MCF 10A (cell line): ENCODE measurements around the gene MYL10. TPM values are rescaled to one million over a fixed set of nuclear protein-coding genes. Genes with fewer than 3 reads are reported as not detected.

Experiments
- BruUV-seq: library from RNA; stranded (reverse); fragments of 400-500 nt; replicated peaks from 2 replicates; lab custom pipeline; 2021; lab: Mats Ljungman, UMichigan
- CTCF ChIA-PET: fragments of 300-600 bp; sonication (Branson Sonifier 250); formaldehyde crosslinking; extraction: SDS; loops from one replicate; lab custom pipeline; 2021; ENCODE audit warnings: antibody characterized with exemption, inconsistent platforms; lab: Yijun Ruan, JAX
- POLR2A ChIA-PET: fragments of 300-600, 350-650 bp; sonication (Branson Sonifier 250); formaldehyde crosslinking; extraction: SDS; loops from one replicate; lab custom pipeline; 2020; ENCODE audit warnings: antibody characterized with exemption, inconsistent platforms; lab: Yijun Ruan, JAX
- DNase-seq: peaks from one replicate; pipeline ENCODE4 v3.0.0-alpha.2; 2018; ENCODE audit not compliant: unreplicated experiment
- H3K27ac Mint-ChIP-seq: one replicate; pipeline ENCODE4 v1.8.0; 2022; ENCODE audit warnings: mild to moderate bottlenecking, low read depth, mixed read lengths; ENCODE audit not compliant: unreplicated experiment
- H3K27me3 Mint-ChIP-seq: one replicate; pipeline ENCODE4 v1.8.0; 2022; ENCODE audit warnings: mixed read lengths; ENCODE audit not compliant: insufficient read depth, unreplicated experiment
- H3K36me3 Mint-ChIP-seq: one replicate; pipeline ENCODE4 v1.8.0; 2022; ENCODE audit warnings: mild to moderate bottlenecking, moderate library complexity, mixed read lengths; ENCODE audit not compliant: insufficient read depth, unreplicated experiment
- H3K4me1 Mint-ChIP-seq: one replicate; pipeline ENCODE4 v1.8.0; 2022; ENCODE audit warnings: mixed read lengths; ENCODE audit not compliant: insufficient read depth, unreplicated experiment
- H3K4me3 Mint-ChIP-seq: one replicate; pipeline ENCODE4 v1.8.0; 2022; ENCODE audit warnings: mild to moderate bottlenecking, moderate library complexity, mixed read lengths; ENCODE audit not compliant: unreplicated experiment
- H3K9me3 Mint-ChIP-seq: one replicate; pipeline ENCODE4 v1.8.0; 2022; ENCODE audit warnings: mixed read lengths; ENCODE audit not compliant: unreplicated experiment
- CTCF ChIP-seq: fragments of 200-600 bp; IDR thresholded peaks from one replicate; pipeline ENCODE4 v1.8.0; 2022; ENCODE audit warnings: antibody characterized with exemption, mild to moderate bottlenecking; ENCODE audit not compliant: unreplicated experiment
- intact Hi-C: fragments of 100-400 bp; cut with micrococcal nuclease; formaldehyde crosslinking; loops from 2 replicates; pipeline ENCODE4 v1.14.1; 2022
- total RNA-seq: library from RNA; stranded (reverse); gene quantifications from 2 replicates; pipeline ENCODE4 v1.2.3, GENCODE V29; 2022

Gene MYL10
- total RNA-seq, 1 experiment from 2014 or later, result not detected

GRCh38 chr7:101575168-101575567 lies 53.9 kb downstream of the MYL10 start:
- no TSS peak for BruUV-seq
- Mint-ChIP-seq H3K9me3 (peaks cover 9% of the 10 kb centered on the region), H3K27me3 (peaks cover 48% of the 10 kb centered on the region), H3K36me3 (no peaks in the 10 kb centered on the region), H3K27ac (no peak overlapping the region), H3K4me3 (no peak overlapping the region), H3K4me1 (no peaks in the 10 kb centered on the region)
- DNase-seq, result no peak
- intact Hi-C loops, result no loop called here
- POLR2A ChIA-PET, result interaction anchor here (0.6 kb wide), 1 partner anchor 237 kb away, joined by 3 read pairs; no protein-coding TSS in a partner anchor
- TF ChIP-seq CTCF, result no peak
- CTCF ChIA-PET, result interaction anchor here (0.6 to 1.8 kb wide), 4 partner anchors 8 to 184 kb away, joined by 3 to 6 read pairs (median 4); no protein-coding TSS in a partner anchor

- CTCF ChIA-PET, result interaction anchor here (0.7 kb wide), 1 partner anchor 129 kb away, joined by 3 read pairs; no protein-coding TSS in a partner anchor
- no peak overlapping the region for H3K27ac Mint-ChIP-seq
These were observed 56.9 kb downstream of the MYL10 start for GRCh38 chr7:101572156-101572555.

GRCh38 chr7:101567230-101567629 lies 61.9 kb downstream of the MYL10 start:
- no peak overlapping the region for H3K4me3 Mint-ChIP-seq
- ChIA-PET CTCF (interaction anchor here (0.6 to 1.5 kb wide), 2 partner anchors 24 to 37 kb away, joined by 4 to 7 read pairs; no protein-coding TSS in a partner anchor), POLR2A (interaction anchor here (1.2 kb wide), 1 partner anchor 26 kb away, joined by 4 read pairs; no protein-coding TSS in a partner anchor)
- H3K27ac Mint-ChIP-seq, result no peak overlapping the region
- DNase-seq, result no peak
- no TSS peak for BruUV-seq
- H3K4me1 Mint-ChIP-seq, result peaks cover 4% of the 10 kb centered on the region
- no peaks in the 10 kb centered on the region for H3K9me3 Mint-ChIP-seq
- peaks cover 54% of the 10 kb centered on the region for H3K27me3 Mint-ChIP-seq
- H3K36me3 Mint-ChIP-seq, result no peaks in the 10 kb centered on the region
- TF ChIP-seq CTCF, result no peak
- intact Hi-C loops, result no loop called here

More at GRCh38 chr7:101572156-101572555, 56.9 kb downstream of the MYL10 start:
- Mint-ChIP-seq H3K9me3 (peaks cover 9% of the 10 kb centered on the region), H3K4me1 (no peaks in the 10 kb centered on the region), H3K36me3 (no peaks in the 10 kb centered on the region), H3K4me3 (no peak overlapping the region), H3K27me3 (peaks cover 73% of the 10 kb centered on the region)
- intact Hi-C loops, result no loop called here
- no TSS peak for BruUV-seq
- no peak for DNase-seq
- TF ChIP-seq CTCF, result no peak
- POLR2A ChIA-PET, result no interaction called here

GRCh38 chr7:101565601-101566209 lies 63.4 kb downstream of the MYL10 start:
- peaks cover 4% of the 10 kb centered on the region for H3K4me1 Mint-ChIP-seq
- no peak overlapping the region for H3K4me3 Mint-ChIP-seq
- ChIA-PET CTCF (interaction anchor here (0.6 to 1.1 kb wide), 3 partner anchors 36 to 823 kb away, joined by 3 to 4 read pairs (median 3); no protein-coding TSS in a partner anchor), POLR2A (no interaction called here)
- peaks cover 52% of the 10 kb centered on the region for H3K27me3 Mint-ChIP-seq
- no peaks in the 10 kb centered on the region for H3K9me3 Mint-ChIP-seq
- TF ChIP-seq CTCF, result no peak
- intact Hi-C loops, result no loop called here
- H3K27ac Mint-ChIP-seq, result no peak overlapping the region
- no TSS peak for BruUV-seq
- no peaks in the 10 kb centered on the region for H3K36me3 Mint-ChIP-seq
- no peak for DNase-seq
